Hepatocyte (in vitro differentiated cells): ENCODE results near the gene RPS14. TPM values are rescaled to one million over a fixed set of nuclear protein-coding genes. Genes with fewer than 3 reads are reported as not detected.

Experiments
- DNase-seq: peaks from one replicate; pipeline ENCODE4 v3.0.0-alpha.2; 2016; ENCODE audit warnings: low spot score
- H2AFZ ChIP-seq: fragments of 200-600 bp; sonication (generic); 2 replicates; pipeline ENCODE4 v1.6.0; 2016; ENCODE audit warnings: antibody characterized with exemption, mild to moderate bottlenecking
- H3K27ac ChIP-seq: fragments of 200-600 bp; sonication (generic); 2 replicates; pipeline ENCODE4 v1.5.1; 2016; ENCODE audit warnings: mild to moderate bottlenecking
- H3K27me3 ChIP-seq: fragments of 200-600 bp; sonication (generic); 2 replicates; pipeline ENCODE4 v1.6.1; 2016
- H3K36me3 ChIP-seq: fragments of 200-600 bp; sonication (generic); replicated peaks from 2 replicates; pipeline ENCODE4 v1.5.1; 2016; ENCODE audit warnings: low read depth; ENCODE audit not compliant: insufficient read depth
- H3K4me1 ChIP-seq: fragments of 200-600 bp; sonication (generic); 2 replicates; pipeline ENCODE4 v1.5.1; 2016; ENCODE audit warnings: mild to moderate bottlenecking, moderate library complexity; ENCODE audit not compliant: insufficient read depth
- H3K4me2 ChIP-seq: fragments of 200-600 bp; sonication (generic); 2 replicates; pipeline ENCODE4 v1.6.0; 2016
- H3K4me3 ChIP-seq: fragments of 200-600 bp; sonication (generic); 2 replicates; pipeline ENCODE4 v1.5.1; 2016; ENCODE audit warnings: mild to moderate bottlenecking
- H3K79me2 ChIP-seq: fragments of 200-600 bp; sonication (generic); 2 replicates; pipeline ENCODE4 v1.6.0; 2017; ENCODE audit warnings: mild to moderate bottlenecking
- H3K9me2 ChIP-seq: fragments of 200-600 bp; sonication (generic); replicated peaks from 2 replicates; pipeline ENCODE4 v1.6.0; 2017; ENCODE audit warnings: mild to moderate bottlenecking; ENCODE audit not compliant: insufficient read depth
- H3K9me3 ChIP-seq: fragments of 200-600 bp; sonication (generic); 2 replicates; pipeline ENCODE4 v1.5.1; 2016; ENCODE audit warnings: low read depth, mild to moderate bottlenecking
- H4K20me1 ChIP-seq: fragments of 200-600 bp; sonication (generic); 2 replicates; pipeline ENCODE4 v1.6.0; 2016; ENCODE audit warnings: mild to moderate bottlenecking; ENCODE audit not compliant: insufficient read depth, poor library complexity, severe bottlenecking
- EZH2 ChIP-seq: fragments of 200-600 bp; sonication (generic); IDR thresholded peaks from 2 replicates; pipeline ENCODE4 v1.6.1; 2016; ENCODE audit warnings: antibody characterized with exemption, mild to moderate bottlenecking, borderline replicate concordance
- EZH2phosphoT487 ChIP-seq: fragments of 200-600 bp; sonication (generic); IDR thresholded peaks from one replicate; pipeline ENCODE4 v1.6.1; 2018; ENCODE audit warnings: antibody characterized with exemption, mild to moderate bottlenecking, low read depth, moderate library complexity; ENCODE audit not compliant: unreplicated experiment, severe bottlenecking
- WGBS: methylation state at CpG from one replicate; pipeline ENCODE4 v1.1.6; 2016; ENCODE audit warnings: low lambda C conversion rate; ENCODE audit errors: missing lambda C conversion rate; 5-methylcytosine and 5-hydroxymethylcytosine counted together
- polyA plus RNA-seq: library from polyadenylated mRNA; unstranded; fragments of >200 nt; fragmentation: Nextera tagmentation; extraction: Ambion mirVana; gene quantifications from 2 replicates; pipeline ENCODE4 v1.2.1, GENCODE V29; 2016
- total RNA-seq: library from RNA; depleted of rRNA; stranded (reverse); fragments of >200 nt; gene quantifications from 2 replicates; pipeline ENCODE4 v1.2.3, GENCODE V29; 2014
- TF ChIP-seq, protein P1 (sequence below): fragments of 200-600 bp; sonication (generic); IDR thresholded peaks from 2 replicates; pipeline ENCODE4 v1.5.1; 2016; ENCODE audit warnings: antibody characterized with exemption, mild to moderate bottlenecking; ENCODE audit not compliant: poor library complexity

Gene RPS14
- total and polyA plus RNA-seq, 2 experiments from 2014 or later, result 1,067 to 2,319 TPM

- Histone ChIP-seq H3K4me2 (peak overlapping the region; percentile 88), H4K20me1 (peaks cover 55% of the 10 kb centered on the region), H3K27ac (peak overlapping the region; percentile 100), H3K79me2 (peaks cover 71% of the 10 kb centered on the region), H3K4me1 (peaks cover 59% of the 10 kb centered on the region), H2AFZ (no peak overlapping the region), H3K9me2 (no peaks in the 10 kb centered on the region), H3K27me3 (no peaks in the 10 kb centered on the region), H3K4me3 (peak overlapping the region; percentile 100), H3K9me3 (no peaks in the 10 kb centered on the region), H3K36me3 (no peaks in the 10 kb centered on the region)
- 51% methylated on average over 10 of the region's 10 CpGs for WGBS
- peak; percentile 56 for DNase-seq
- no peak for TF ChIP-seq EZH2
- TF ChIP-seq, protein P1, sequence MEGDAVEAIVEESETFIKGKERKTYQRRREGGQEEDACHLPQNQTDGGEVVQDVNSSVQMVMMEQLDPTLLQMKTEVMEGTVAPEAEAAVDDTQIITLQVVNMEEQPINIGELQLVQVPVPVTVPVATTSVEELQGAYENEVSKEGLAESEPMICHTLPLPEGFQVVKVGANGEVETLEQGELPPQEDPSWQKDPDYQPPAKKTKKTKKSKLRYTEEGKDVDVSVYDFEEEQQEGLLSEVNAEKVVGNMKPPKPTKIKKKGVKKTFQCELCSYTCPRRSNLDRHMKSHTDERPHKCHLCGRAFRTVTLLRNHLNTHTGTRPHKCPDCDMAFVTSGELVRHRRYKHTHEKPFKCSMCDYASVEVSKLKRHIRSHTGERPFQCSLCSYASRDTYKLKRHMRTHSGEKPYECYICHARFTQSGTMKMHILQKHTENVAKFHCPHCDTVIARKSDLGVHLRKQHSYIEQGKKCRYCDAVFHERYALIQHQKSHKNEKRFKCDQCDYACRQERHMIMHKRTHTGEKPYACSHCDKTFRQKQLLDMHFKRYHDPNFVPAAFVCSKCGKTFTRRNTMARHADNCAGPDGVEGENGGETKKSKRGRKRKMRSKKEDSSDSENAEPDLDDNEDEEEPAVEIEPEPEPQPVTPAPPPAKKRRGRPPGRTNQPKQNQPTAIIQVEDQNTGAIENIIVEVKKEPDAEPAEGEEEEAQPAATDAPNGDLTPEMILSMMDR, result peak; percentile 30
Observed at GRCh38 chr5:150487199-150488061, 37.9 kb upstream of the RPS14 start.

GRCh38 chr5:150486402-150487198, 37.1 kb upstream of the RPS14 start:
- DNase-seq, result peak; percentile 90
- WGBS, result under 1% methylated on average over 26 of the region's 60 CpGs

DNA sequence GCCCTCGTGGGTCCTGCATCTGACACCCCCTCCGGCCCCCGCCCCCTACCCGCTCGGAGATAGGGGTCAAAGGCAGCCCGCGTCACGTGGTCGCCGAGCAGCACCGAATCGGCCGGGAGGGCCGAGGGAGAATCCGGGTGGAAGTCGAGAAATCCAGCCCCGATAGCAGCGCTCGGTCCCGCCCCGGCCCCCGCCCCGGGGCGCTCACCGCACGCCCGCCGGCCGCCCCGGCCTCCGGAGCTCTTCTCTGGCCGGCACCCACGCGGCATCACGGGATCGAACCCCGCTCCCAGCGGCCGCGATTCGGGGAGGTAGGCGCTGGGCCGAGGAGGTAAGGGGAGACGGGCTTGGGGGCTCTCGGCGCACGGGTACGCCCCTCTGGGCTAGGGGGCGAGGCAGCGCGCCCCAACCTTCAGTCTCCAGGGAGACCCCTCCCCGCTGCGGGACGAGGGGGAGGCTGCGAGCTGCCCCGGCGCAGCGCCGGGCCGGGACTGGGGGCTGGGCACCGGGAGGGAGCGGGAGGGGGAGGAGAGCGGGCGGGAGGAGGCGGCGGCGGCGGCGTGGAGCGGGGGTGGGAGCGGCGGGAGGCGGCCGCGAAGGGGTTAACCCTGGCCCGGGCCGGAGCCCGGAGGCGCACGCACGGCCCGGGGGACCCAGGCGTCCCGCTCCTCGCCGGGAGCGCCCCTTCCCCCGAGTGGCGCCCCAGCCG, 36.3 kb upstream of the RPS14 start:
- H3K4me2 ChIP-seq, result peak overlapping the region; percentile 88
- no peaks in the 10 kb centered on the region for H3K9me3 ChIP-seq
- H3K4me3 ChIP-seq, result peak overlapping the region; percentile 100
- peaks cover 56% of the 10 kb centered on the region for H3K79me2 ChIP-seq
- no peaks in the 10 kb centered on the region for H3K36me3 ChIP-seq
- 2% methylated on average over 48 of the region's 90 CpGs for WGBS
- no peaks in the 10 kb centered on the region for H3K9me2 ChIP-seq
- DNase-seq, result peak; percentile 83
- TF ChIP-seq EZH2phosphoT487 (no peak), EZH2 (no peak)
- TF ChIP-seq, protein P1, result no peak
- peaks cover 43% of the 10 kb centered on the region for H3K4me1 ChIP-seq
- H3K27me3 ChIP-seq, result no peaks in the 10 kb centered on the region
- peaks cover 39% of the 10 kb centered on the region for H4K20me1 ChIP-seq
- H3K27ac ChIP-seq, result peak overlapping the region; percentile 100
- H2AFZ ChIP-seq, result peak overlapping the region; percentile 83

More at GRCh38 chr5:150486402-150487198, 37.1 kb upstream of the RPS14 start:
- H2AFZ ChIP-seq, result peak overlapping the region; percentile 83
- no peaks in the 10 kb centered on the region for H3K27me3 ChIP-seq
- H3K4me3 ChIP-seq, result peak overlapping the region; percentile 100
- H3K4me2 ChIP-seq, result peak overlapping the region; percentile 88
- peaks cover 47% of the 10 kb centered on the region for H4K20me1 ChIP-seq
- peaks cover 51% of the 10 kb centered on the region for H3K4me1 ChIP-seq
- no peak for TF ChIP-seq EZH2phosphoT487
- TF ChIP-seq EZH2, result no peak
- TF ChIP-seq, protein P1, result no peak
- H3K9me3 ChIP-seq, result no peaks in the 10 kb centered on the region
- H3K79me2 ChIP-seq, result peaks cover 63% of the 10 kb centered on the region
- peak overlapping the region; percentile 100 for H3K27ac ChIP-seq
- H3K36me3 ChIP-seq, result no peaks in the 10 kb centered on the region
- no peaks in the 10 kb centered on the region for H3K9me2 ChIP-seq
